A549 (cell line): ENCODE results near the gene MTG2. TPM values are rescaled to one million over a fixed set of nuclear protein-coding genes. Genes with fewer than 3 reads are reported as not detected.

ENCODE experiments used
- ATAC-seq, 2 experiments: fragments of 200-7000 bp in 1 of 2; fragments of >200 bp in 1 of 2; cut with Nextera tagmentation in 1 of 2; cut with Tn5 transposase in 1 of 2; 3 replicates each; pipeline versions ENCODE4 v1.8.0 to v1.9.1; 2018 to 2020; ENCODE audit warnings: mild to moderate bottlenecking in 1 of 2, moderate library complexity in 1 of 2
- CTCF ChIA-PET: fragments of 300-600 bp; sonication (Branson Sonifier 250); formaldehyde crosslinking; extraction: SDS; loops from one replicate; lab custom pipeline; 2021; ENCODE audit warnings: antibody characterized with exemption, inconsistent platforms; lab: Yijun Ruan, JAX
- POLR2A ChIA-PET: fragments of 350-600 bp; formaldehyde crosslinking; extraction: SDS; loops from one replicate; lab custom pipeline; 2021; ENCODE audit warnings: antibody characterized with exemption, inconsistent platforms; lab: Yijun Ruan, JAX
- DNase-seq, 2 experiments: peaks; one replicate each; pipeline versions ENCODE4 v3.0.0 to v3.0.0-alpha.2; 2011 to 2016; ENCODE audit warnings: low read depth in 1 of 2, low spot score in 1 of 2
- FAIRE-seq: peaks from 2 replicates; lab custom pipeline; 2011; peaks lifted over from hg19 to GRCh38; lab: Jason Lieb, UNC
- H3K27ac ChIP-seq, 2 experiments: fragments of >200 bp; sonication (Bioruptor Twin); formaldehyde crosslinking; 3 replicates each; pipeline ENCODE4 v1.5.1; 2016 to 2017
- H3K4me1 ChIP-seq: fragments of >200 bp; sonication (Bioruptor Twin); formaldehyde crosslinking; 3 replicates; pipeline ENCODE4 v1.6.1; 2016
- H3K4me2 ChIP-seq: fragments of >200 bp; sonication (Bioruptor Twin); formaldehyde crosslinking; 3 replicates; pipeline ENCODE4 v1.6.1; 2016
- H3K4me3 ChIP-seq: fragments of >200 bp; sonication (Bioruptor Twin); formaldehyde crosslinking; 3 replicates; pipeline ENCODE4 v1.5.1; 2016
- H3K9me3 ChIP-seq: fragments of >200 bp; sonication (Bioruptor Twin); formaldehyde crosslinking; 3 replicates; pipeline ENCODE4 v1.6.1; 2016
- BHLHE40 ChIP-seq: IDR thresholded peaks from 2 replicates; pipeline ENCODE4 v1.6.1; 2012; ENCODE audit warnings: low read depth, low read length, inconsistent platforms
- CEBPB ChIP-seq, 2 experiments: fragments of >200 bp in 1 of 2; sonication (Bioruptor Twin) in 1 of 2; formaldehyde crosslinking in 1 of 2; IDR thresholded peaks; 2 replicates each; pipeline ENCODE4 v1.6.1; 2012 to 2016
- CHD4 ChIP-seq: fragments of 200-600 bp; sonication (generic); IDR thresholded peaks from 2 replicates; pipeline ENCODE4 v1.6.1; 2016; ENCODE audit warnings: antibody characterized with exemption, mild to moderate bottlenecking, borderline replicate concordance
- EHF ChIP-seq: fragments of 250-450 bp; sonication (Bioruptor Pico); IDR thresholded peaks from 2 replicates; pipeline ENCODE4 v1.5.0; 2020; ENCODE audit warnings: mild to moderate bottlenecking
- ESRRA ChIP-seq: fragments of 150-350 bp; IDR thresholded peaks from 2 replicates; pipeline ENCODE4 v1.6.1; 2014; ENCODE audit warnings: mild to moderate bottlenecking, low read length, borderline replicate concordance
- HDAC2 ChIP-seq: fragments of 200-600 bp; sonication (generic); IDR thresholded peaks from 2 replicates; pipeline ENCODE4 v1.6.1; 2016
- HEYL ChIP-seq: fragments of 250-450 bp; sonication (Bioruptor Pico); IDR thresholded peaks from 2 replicates; pipeline ENCODE4 v1.8.0; 2021; ENCODE audit warnings: mild to moderate bottlenecking, moderate library complexity
- HOXB13 ChIP-seq: fragments of 250-450 bp; sonication (Bioruptor Pico); IDR thresholded peaks from 2 replicates; pipeline ENCODE4 v1.5.0; 2020; ENCODE audit warnings: low read depth, mild to moderate bottlenecking, moderate library complexity
- HOXB5 ChIP-seq: fragments of 250-450 bp; sonication (Bioruptor Pico); IDR thresholded peaks from 2 replicates; pipeline ENCODE4 v1.5.0; 2020; ENCODE audit warnings: mild to moderate bottlenecking, moderate library complexity
- JUN ChIP-seq, 2 experiments: fragments of >200 bp; sonication (Bioruptor Twin); formaldehyde crosslinking; IDR thresholded peaks; 2 replicates in 1 of 2; 3 replicates in 1 of 2; pipeline ENCODE4 v1.6.1; 2016 to 2017
- MAX ChIP-seq: IDR thresholded peaks from 2 replicates; pipeline ENCODE4 v1.6.1; 2012
- MAZ ChIP-seq: fragments of 150-350 bp; IDR thresholded peaks from 2 replicates; pipeline ENCODE4 v1.6.1; 2014; ENCODE audit warnings: antibody characterized with exemption, low read depth, low read length, borderline replicate concordance
- POLR2AphosphoS2 ChIP-seq: conservative IDR thresholded peaks from 2 replicates; pipeline ENCODE4 v1.6.1; 2012; ENCODE audit warnings: low read length, improper control_type of control experiment, inconsistent platforms
- RARB ChIP-seq: fragments of 250-450 bp; sonication (Bioruptor Pico); IDR thresholded peaks from 2 replicates; pipeline ENCODE4 v1.8.0; 2021; ENCODE audit warnings: mild to moderate bottlenecking, moderate library complexity
- SMC3 ChIP-seq: fragments of >200 bp; sonication (Bioruptor Twin); formaldehyde crosslinking; IDR thresholded peaks from 3 replicates; pipeline ENCODE4 v1.6.1; 2018; ENCODE audit warnings: inconsistent platforms
- TFCP2L1 ChIP-seq: fragments of 250-450 bp; sonication (Bioruptor Pico); IDR thresholded peaks from 2 replicates; pipeline ENCODE4 v1.5.0; 2021; ENCODE audit warnings: mild to moderate bottlenecking
- TP53 ChIP-seq: fragments of 250-450 bp; sonication (Bioruptor Pico); IDR thresholded peaks from 2 replicates; pipeline ENCODE4 v1.5.0; 2021; ENCODE audit warnings: mild to moderate bottlenecking, moderate library complexity
- ZFP36 ChIP-seq: fragments of 450-650 bp; IDR thresholded peaks from 2 replicates; pipeline ENCODE4 v1.6.1; 2014; ENCODE audit warnings: borderline replicate concordance; ENCODE audit not compliant: partially characterized antibody
- ZSCAN20 ChIP-seq: fragments of 250-450 bp; sonication (Bioruptor Pico); IDR thresholded peaks from 2 replicates; pipeline ENCODE4 v1.8.0; 2022; ENCODE audit warnings: mild to moderate bottlenecking, moderate library complexity
- WGBS: methylation state at CpG from one replicate; pipeline ENCODE4 v1.1.6; 2017; ENCODE audit errors: missing lambda C conversion rate; 5-methylcytosine and 5-hydroxymethylcytosine counted together
- polyA plus RNA-seq, 4 experiments: library from polyadenylated mRNA; depleted of rRNA in 3 of 4; stranded (reverse); fragments of >200 nt; fragmentation: RNase III in 1 of 4; extraction: RNeasy Plus Mini Kit Qiagen cat#74134 plus additional on column Dnase treatment in 1 of 4; gene quantifications; 2 replicates in 3 of 4; 3 replicates in 1 of 4; pipeline ENCODE4 v1.2.3, GENCODE V29; 2011 to 2017
- TF ChIP-seq, protein P1 (sequence below): fragments of 250-450 bp; sonication (Bioruptor Pico); IDR thresholded peaks from 2 replicates; pipeline ENCODE4 v1.5.0; 2021; ENCODE audit warnings: mild to moderate bottlenecking, moderate library complexity, borderline replicate concordance
- TF ChIP-seq, protein P2 (sequence below): fragments of 150-350 bp; IDR thresholded peaks from 2 replicates; pipeline ENCODE4 v1.6.1; 2014; ENCODE audit warnings: low read depth, mild to moderate bottlenecking, low read length
- TF ChIP-seq, protein P3 (sequence below): fragments of 250-450 bp; sonication (Bioruptor Pico); IDR thresholded peaks from 2 replicates; pipeline ENCODE4 v1.5.0; 2020; ENCODE audit warnings: low read depth, mild to moderate bottlenecking, moderate library complexity

Gene MTG2
- polyA plus RNA-seq, 2 of the 4 experiments (the other 2 are of a cell fraction) = 21.9 to 28.7 TPM

- ATAC-seq = no peak
- ChIA-PET CTCF (interaction anchor here (0.6 to 1.2 kb wide), 4 partner anchors 11 to 158 kb away, joined by 3 to 4 read pairs (median 4); no protein-coding TSS in a partner anchor), POLR2A (no interaction called here)
- DNase-seq = no peak
- TF ChIP-seq ZSCAN20 (CRISPR knock-in tag) (no peak), MAX (no peak), JUN (IDR thresholded peaks at IDR 0.05) (no peak)
- Histone ChIP-seq H3K4me2 (no peak overlapping the region), H3K4me1 (no peaks in the 10 kb centered on the region), H3K4me3 (no peak overlapping the region), H3K9me3 (no peaks in the 10 kb centered on the region), H3K27ac (no peak overlapping the region)
- no peak for FAIRE-seq
- WGBS = 81% methylated on average over 6 of the region's 6 CpGs
Observed at GRCh38 chr20:62167474-62167873, 15.4 kb upstream of the MTG2 start.

- no peak for FAIRE-seq
- DNase-seq = no peak
- H3K4me2 ChIP-seq = no peak overlapping the region
- WGBS = 80% methylated on average over 4 of the region's 4 CpGs
- TF ChIP-seq HOXB13 (no peak), ESRRA (no peak), HDAC2 (no peak), MAZ (no peak), HEYL (CRISPR knock-in tag) (no peak), TP53 (CRISPR knock-in tag) (no peak), CHD4 (no peak), POLR2AphosphoS2 (no peak), RARB (CRISPR knock-in tag) (no peak), ZFP36 (no peak), HOXB5 (CRISPR knock-in tag) (no peak), CEBPB (IDR thresholded peaks at IDR 0.05) (no peak), TFCP2L1 (CRISPR knock-in tag) (no peak), SMC3 (no peak), BHLHE40 (no peak), EHF (CRISPR knock-in tag) (no peak)
- TF ChIP-seq, protein P1, sequence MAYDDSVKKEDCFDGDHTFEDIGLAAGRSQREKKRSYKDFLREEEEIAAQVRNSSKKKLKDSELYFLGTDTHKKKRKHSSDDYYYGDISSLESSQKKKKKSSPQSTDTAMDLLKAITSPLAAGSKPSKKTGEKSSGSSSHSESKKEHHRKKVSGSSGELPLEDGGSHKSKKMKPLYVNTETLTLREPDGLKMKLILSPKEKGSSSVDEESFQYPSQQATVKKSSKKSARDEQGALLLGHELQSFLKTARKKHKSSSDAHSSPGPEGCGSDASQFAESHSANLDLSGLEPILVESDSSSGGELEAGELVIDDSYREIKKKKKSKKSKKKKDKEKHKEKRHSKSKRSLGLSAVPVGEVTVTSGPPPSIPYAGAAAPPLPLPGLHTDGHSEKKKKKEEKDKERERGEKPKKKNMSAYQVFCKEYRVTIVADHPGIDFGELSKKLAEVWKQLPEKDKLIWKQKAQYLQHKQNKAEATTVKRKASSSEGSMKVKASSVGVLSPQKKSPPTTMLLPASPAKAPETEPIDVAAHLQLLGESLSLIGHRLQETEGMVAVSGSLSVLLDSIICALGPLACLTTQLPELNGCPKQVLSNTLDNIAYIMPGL (CRISPR knock-in tag) = no peak
- TF ChIP-seq, protein P2, sequence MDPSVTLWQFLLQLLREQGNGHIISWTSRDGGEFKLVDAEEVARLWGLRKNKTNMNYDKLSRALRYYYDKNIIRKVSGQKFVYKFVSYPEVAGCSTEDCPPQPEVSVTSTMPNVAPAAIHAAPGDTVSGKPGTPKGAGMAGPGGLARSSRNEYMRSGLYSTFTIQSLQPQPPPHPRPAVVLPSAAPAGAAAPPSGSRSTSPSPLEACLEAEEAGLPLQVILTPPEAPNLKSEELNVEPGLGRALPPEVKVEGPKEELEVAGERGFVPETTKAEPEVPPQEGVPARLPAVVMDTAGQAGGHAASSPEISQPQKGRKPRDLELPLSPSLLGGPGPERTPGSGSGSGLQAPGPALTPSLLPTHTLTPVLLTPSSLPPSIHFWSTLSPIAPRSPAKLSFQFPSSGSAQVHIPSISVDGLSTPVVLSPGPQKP = no peak
- TF ChIP-seq, protein P3, sequence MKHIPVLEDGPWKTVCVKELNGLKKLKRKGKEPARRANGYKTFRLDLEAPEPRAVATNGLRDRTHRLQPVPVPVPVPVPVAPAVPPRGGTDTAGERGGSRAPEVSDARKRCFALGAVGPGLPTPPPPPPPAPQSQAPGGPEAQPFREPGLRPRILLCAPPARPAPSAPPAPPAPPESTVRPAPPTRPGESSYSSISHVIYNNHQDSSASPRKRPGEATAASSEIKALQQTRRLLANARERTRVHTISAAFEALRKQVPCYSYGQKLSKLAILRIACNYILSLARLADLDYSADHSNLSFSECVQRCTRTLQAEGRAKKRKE (CRISPR knock-in tag) = no peak
- no peak overlapping the region for H3K4me3 ChIP-seq
- POLR2A ChIA-PET = no interaction called here
- H3K4me1 ChIP-seq = no peaks in the 10 kb centered on the region
- CTCF ChIA-PET = interaction anchor here (0.6 to 1.2 kb wide), 4 partner anchors 12 to 159 kb away, joined by 3 to 4 read pairs (median 4); no protein-coding TSS in a partner anchor
- no peak overlapping the region for H3K27ac ChIP-seq
- ATAC-seq = no peak
- no peaks in the 10 kb centered on the region for H3K9me3 ChIP-seq
Observed at GRCh38 chr20:62168061-62168460, 14.8 kb upstream of the MTG2 start.
